Thyroid gland (tissue), 4 donors: ENCODE results near the gene TAC4. TPM values are rescaled to one million over a fixed set of nuclear protein-coding genes. Genes with fewer than 3 reads are reported as not detected.

Source experiments
- DNase-seq, 2 donors: peaks; one replicate each; pipeline ENCODE4 v3.0.0-alpha.2; 2019
- H3K27ac ChIP-seq, 3 donors: fragments of 200-600 bp; sonication (generic); 1 replicate in 2 of 3; 2 replicates in 1 of 3; pipeline ENCODE4 v1.5.1; 2016 to 2019; ENCODE audit warnings: mild to moderate bottlenecking in 1 of 3, moderate library complexity in 1 of 3
- H3K27me3 ChIP-seq: fragments of 200-600 bp; sonication (generic); one replicate; pipeline ENCODE4 v1.5.1; 2019
- H3K36me3 ChIP-seq, 2 donors: fragments of 200-600 bp; sonication (generic); one replicate each; pipeline ENCODE4 v1.5.1; 2016 to 2019
- H3K4me1 ChIP-seq, 2 donors: fragments of 200-600 bp; sonication (generic); one replicate each; pipeline ENCODE4 v1.5.1; 2017 to 2019
- H3K4me3 ChIP-seq, 3 donors: fragments of 200-600 bp; sonication (generic); replicated peaks in 1 of 3; 1 replicate in 2 of 3; 2 replicates in 1 of 3; pipeline ENCODE4 v1.5.1; 2016; ENCODE audit warnings: mild to moderate bottlenecking in 1 of 3
- H3K9me3 ChIP-seq: fragments of 200-600 bp; sonication (generic); one replicate; pipeline ENCODE4 v1.5.1; 2017
- POLR2A ChIP-seq, 2 donors: fragments of 450-650 bp; IDR thresholded peaks; one replicate each; pipeline ENCODE4 v1.6.1; 2017; ENCODE audit warnings: antibody characterized with exemption in 2 of 2, mild to moderate bottlenecking in 2 of 2, moderate library complexity in 1 of 2
- WGBS, 2 donors: methylation state at CpG; one replicate each; pipeline ENCODE4 v1.1.5; 2017; 5-methylcytosine and 5-hydroxymethylcytosine counted together
- intact Hi-C: fragments of 100-400 bp; cut with DNase I; formaldehyde crosslinking; loops from one replicate; pipeline ENCODE4 v1.15.1; 2023
- total RNA-seq, 4 donors: library from RNA; depleted of rRNA; stranded (reverse); fragments of >200 nt; gene quantifications; one replicate each; pipeline ENCODE4 v1.2.3, GENCODE V29; 2016
- TF ChIP-seq, protein P1 (sequence below), 6 experiments: fragments of 200-600 bp in 3 of 6; fragments of 450-650 bp in 3 of 6; sonication (generic) in 3 of 6; IDR thresholded peaks; one replicate each; pipeline ENCODE4 v1.5.1; 2016 to 2019; ENCODE audit warnings: antibody characterized with exemption in 6 of 6, mild to moderate bottlenecking in 2 of 6, inconsistent platforms in 1 of 6, moderate library complexity in 1 of 6

Gene TAC4
- total RNA-seq, 4 donors from 2014 or later: not detected

DNA sequence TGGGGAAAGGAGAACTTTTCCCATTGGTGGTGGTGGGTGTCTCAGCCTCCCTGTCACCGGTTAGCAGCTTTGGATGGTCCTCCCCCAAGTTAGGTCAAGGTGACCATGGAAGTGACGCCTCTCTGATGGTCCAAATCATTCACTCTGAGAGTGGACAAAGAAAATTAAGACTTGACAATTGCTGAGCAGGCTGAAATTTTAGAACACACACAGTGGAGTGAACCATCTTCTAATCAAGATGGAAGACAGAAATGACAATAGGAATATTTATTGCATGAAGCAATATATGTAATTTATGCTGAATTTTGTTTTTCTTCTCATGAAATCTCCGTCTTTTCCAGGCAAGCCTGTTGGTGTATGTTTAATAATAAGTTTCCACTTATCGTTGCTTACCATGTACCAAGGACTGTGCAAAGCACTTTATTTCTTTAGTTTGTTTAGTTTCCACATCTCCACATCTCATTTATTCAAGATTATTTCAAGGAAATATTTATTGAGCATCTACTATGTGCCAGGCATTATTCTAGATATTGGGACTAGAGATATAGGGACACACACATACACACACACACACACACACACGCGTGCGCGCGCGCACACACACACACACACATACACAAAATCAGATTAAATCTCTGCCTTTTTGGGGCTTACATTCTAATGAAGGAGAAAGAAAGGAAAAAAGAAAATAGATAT is 44.0 kb upstream of the TAC4 start:
- Histone ChIP-seq H3K9me3 (no peaks in the 10 kb centered on the region), H3K36me3 (no peaks in the 10 kb centered on the region), H3K4me1 (peaks cover 25 to 31% of the 10 kb centered on the region in 2 donors), H3K27ac (no peak overlapping the region), H3K4me3 (no peak overlapping the region), H3K27me3 (no peaks in the 10 kb centered on the region)
- no peak for DNase-seq
- TF ChIP-seq, protein P1, sequence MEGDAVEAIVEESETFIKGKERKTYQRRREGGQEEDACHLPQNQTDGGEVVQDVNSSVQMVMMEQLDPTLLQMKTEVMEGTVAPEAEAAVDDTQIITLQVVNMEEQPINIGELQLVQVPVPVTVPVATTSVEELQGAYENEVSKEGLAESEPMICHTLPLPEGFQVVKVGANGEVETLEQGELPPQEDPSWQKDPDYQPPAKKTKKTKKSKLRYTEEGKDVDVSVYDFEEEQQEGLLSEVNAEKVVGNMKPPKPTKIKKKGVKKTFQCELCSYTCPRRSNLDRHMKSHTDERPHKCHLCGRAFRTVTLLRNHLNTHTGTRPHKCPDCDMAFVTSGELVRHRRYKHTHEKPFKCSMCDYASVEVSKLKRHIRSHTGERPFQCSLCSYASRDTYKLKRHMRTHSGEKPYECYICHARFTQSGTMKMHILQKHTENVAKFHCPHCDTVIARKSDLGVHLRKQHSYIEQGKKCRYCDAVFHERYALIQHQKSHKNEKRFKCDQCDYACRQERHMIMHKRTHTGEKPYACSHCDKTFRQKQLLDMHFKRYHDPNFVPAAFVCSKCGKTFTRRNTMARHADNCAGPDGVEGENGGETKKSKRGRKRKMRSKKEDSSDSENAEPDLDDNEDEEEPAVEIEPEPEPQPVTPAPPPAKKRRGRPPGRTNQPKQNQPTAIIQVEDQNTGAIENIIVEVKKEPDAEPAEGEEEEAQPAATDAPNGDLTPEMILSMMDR (IDR thresholded peaks at IDR 0.05): no peak
- TF ChIP-seq POLR2A (IDR thresholded peaks at IDR 0.05): no peak
- intact Hi-C loops: no loop called here
- 57 to 86% methylated on average over 10 of the region's 10 CpGs for WGBS, 2 donors

DNA sequence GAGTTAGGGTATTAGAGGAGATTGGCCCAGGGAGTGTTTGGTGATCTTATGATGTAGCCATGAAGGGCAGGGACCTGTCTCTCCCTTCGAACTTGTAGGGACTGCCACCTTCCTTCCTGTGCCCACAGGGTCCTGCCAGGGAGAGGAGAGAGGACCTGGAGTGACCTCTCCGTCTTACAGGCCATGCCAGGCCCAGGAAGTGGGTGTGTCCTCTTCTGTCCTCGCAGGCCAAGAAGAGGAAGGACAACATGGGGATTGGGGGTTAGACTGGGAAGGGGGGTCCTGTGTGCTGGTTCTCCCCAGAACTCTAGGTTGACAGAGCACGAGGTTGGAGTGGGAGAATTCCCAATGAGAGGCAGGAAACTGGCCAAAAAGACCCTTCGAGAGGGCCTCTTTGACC is 43.4 kb upstream of the TAC4 start:
- no peak for DNase-seq
- intact Hi-C loops: no loop called here
- no peak for TF ChIP-seq POLR2A (IDR thresholded peaks at IDR 0.05)
- TF ChIP-seq, protein P1 (IDR thresholded peaks at IDR 0.05): no peak
- Histone ChIP-seq H3K27me3 (no peaks in the 10 kb centered on the region), H3K9me3 (no peaks in the 10 kb centered on the region), H3K27ac (no peak overlapping the region), H3K4me1 (peaks cover 31 to 37% of the 10 kb centered on the region in 2 donors), H3K36me3 (no peaks in the 10 kb centered on the region), H3K4me3 (no peak overlapping the region)
- 88 to 96% methylated on average over 5 of the region's 5 CpGs for WGBS, 2 donors

DNA sequence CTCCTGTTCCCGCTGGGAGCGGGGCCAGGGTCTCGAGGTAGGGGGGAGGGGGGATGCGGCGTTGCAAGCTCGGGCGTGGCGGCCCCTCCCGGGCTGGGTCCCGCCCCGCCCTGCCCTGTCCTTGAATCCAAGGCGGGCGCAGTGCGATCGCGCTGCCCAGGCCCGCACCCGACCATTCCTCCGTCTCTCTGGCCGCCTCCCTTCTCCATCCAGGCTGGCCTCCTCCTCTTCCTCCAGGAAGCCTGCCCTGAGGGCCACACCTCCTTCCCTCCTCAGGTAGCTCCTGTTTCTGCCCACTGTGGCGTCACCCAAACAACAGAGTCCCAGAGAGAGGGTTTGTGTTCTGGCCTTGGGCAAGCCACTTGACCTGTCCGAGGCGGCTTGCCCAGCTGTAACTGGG is 43.0 kb upstream of the TAC4 start:
- TF ChIP-seq, protein P1 (IDR thresholded peaks at IDR 0.05): no peak
- no peak for TF ChIP-seq POLR2A (IDR thresholded peaks at IDR 0.05)
- H3K27ac ChIP-seq: no peak overlapping the region
- peaks cover 34 to 40% of the 10 kb centered on the region in 2 donors for H3K4me1 ChIP-seq
- WGBS, 2 donors: 84 to 98% methylated on average over 5 to 10 of the region's 23 CpGs
- no peaks in the 10 kb centered on the region for H3K9me3 ChIP-seq
- no peaks in the 10 kb centered on the region for H3K27me3 ChIP-seq
- H3K36me3 ChIP-seq: no peaks in the 10 kb centered on the region
- intact Hi-C loops: no loop called here
- H3K4me3 ChIP-seq: no peak overlapping the region
- no peak for DNase-seq

DNA sequence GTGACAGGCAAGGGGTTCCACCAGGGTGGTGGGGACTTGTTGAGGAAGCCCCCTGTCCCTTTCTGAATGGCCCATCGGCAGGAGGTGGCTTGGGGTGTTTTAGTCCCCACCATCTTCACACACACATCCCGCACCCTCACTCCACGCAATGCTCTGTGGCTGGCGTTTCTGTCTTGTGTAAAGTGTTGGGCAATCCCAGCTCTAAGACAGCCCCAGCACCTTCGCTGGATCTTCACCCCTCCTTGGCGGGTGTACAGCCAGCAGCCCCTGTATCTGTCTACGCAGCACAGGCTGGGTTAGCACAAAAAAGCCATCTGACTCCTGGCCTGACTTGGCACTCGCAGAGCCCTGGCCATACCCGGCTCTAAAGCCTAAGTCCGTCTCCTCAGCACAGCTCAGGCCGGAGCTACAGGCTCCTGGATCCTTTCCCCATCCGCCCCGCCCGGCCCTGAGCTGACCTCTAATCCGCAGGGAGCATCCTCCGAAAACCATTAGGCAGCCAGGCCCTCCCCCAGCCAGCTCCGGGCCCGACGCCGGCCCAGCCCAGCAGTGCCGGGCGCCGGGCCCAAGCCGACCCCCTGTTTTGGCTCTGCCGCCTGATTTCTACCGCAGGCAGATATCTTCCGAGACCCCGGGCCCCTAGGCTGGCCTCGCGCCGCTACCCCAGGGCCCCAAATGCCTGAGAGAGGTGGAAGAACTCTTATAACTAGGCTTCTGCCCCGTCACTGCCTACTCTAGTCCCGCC is 42.4 kb upstream of the TAC4 start:
- Histone ChIP-seq H3K27me3 (no peaks in the 10 kb centered on the region), H3K4me3 (no peak overlapping the region), H3K36me3 (no peaks in the 10 kb centered on the region), H3K27ac (no peak overlapping the region), H3K9me3 (no peaks in the 10 kb centered on the region), H3K4me1 (peaks cover 34 to 40% of the 10 kb centered on the region in 2 donors)
- TF ChIP-seq POLR2A (IDR thresholded peaks at IDR 0.05): no peak
- TF ChIP-seq, protein P1 (IDR thresholded peaks at IDR 0.05): no peak
- DNase-seq: no peak
- intact Hi-C loops: no loop called here
- 74 to 80% methylated on average over 30 of the region's 33 CpGs for WGBS, 2 donors

DNA sequence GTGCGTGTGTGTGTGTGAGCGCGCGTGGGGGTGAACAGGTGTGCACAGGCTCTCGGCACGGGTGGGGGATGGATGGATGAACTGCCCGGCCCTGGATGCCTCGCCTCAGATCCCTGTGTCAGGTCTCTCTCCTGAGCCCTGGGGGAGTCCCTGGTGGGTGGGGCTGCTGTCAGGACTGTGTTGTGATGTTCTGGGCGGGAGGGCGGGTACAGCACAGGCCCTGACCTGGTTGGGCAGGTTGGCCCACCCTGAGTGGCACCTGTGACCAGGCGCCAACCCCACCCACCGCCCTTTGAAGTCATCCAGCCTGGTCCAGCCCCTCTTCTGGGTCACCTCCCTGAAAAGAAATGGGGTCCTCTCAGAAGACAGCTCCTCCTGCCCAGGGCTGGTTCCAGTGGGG is 41.6 kb upstream of the TAC4 start:
- no peak for DNase-seq
- H3K36me3 ChIP-seq: no peaks in the 10 kb centered on the region
- TF ChIP-seq, protein P1 (IDR thresholded peaks at IDR 0.05): no peak
- TF ChIP-seq POLR2A (IDR thresholded peaks at IDR 0.05): no peak
- intact Hi-C loops: no loop called here
- WGBS, 2 donors: 92 to 96% methylated on average over 7 to 12 of the region's 12 CpGs
- peaks cover 28 to 32% of the 10 kb centered on the region in 2 donors for H3K4me1 ChIP-seq
- H3K27ac ChIP-seq: no peak overlapping the region
- no peak overlapping the region for H3K4me3 ChIP-seq
- H3K27me3 ChIP-seq: no peaks in the 10 kb centered on the region
- no peaks in the 10 kb centered on the region for H3K9me3 ChIP-seq
